ENCODE data around the gene UNC13B. TPM values are rescaled to one million over a fixed set of nuclear protein-coding genes. Genes with fewer than 3 reads are reported as not detected.
"Not testable (repeated sequence)": the region's sequence is repeated elsewhere in the genome, so short reads cannot be mapped to it uniquely, and the experiment has no call there.

Gene UNC13B
- total and polyA plus RNA-seq, 2 of the 13 experiments (the other 11 are each of a cell fraction or from before 2014, with no cell fraction given): 14.0 to 18.3 TPM

GRCh38 chr9:35147941-35148563 is 13.8 kb upstream of the UNC13B start:
- in situ Hi-C loops (cut with HindIII; ENCODE audit: extremely low pct_ligation_motif_present, low pct_unique_long_range_greater_than_20kb); CTCF ChIA-PET (ENCODE audit: low intra/inter-chr PET ratio, low total read pairs); H3K27ac ChIP-seq (ENCODE audit: extremely low read length, insufficient read depth, low read length); H2AFZ ChIP-seq (ENCODE audit: low read length); POLR2A ChIA-PET; H3K4me3 ChIP-seq (replicated peaks in 1 of 3; ENCODE audit: insufficient read depth in 1 of 3, low read depth in 2 of 3, low read length in 3 of 3); H3K4me2 ChIP-seq (ENCODE audit: low read depth, low read length); BruUV-seq (replicated peaks); H3K4me1 ChIP-seq (ENCODE audit: insufficient read depth, low read length); intact Hi-C loops (cut with micrococcal nuclease; ENCODE audit: unreplicated experiment); H4K20me1 ChIP-seq (ENCODE audit: insufficient read depth, low read length); DNase-seq (ENCODE audit: low spot score); H3K79me2 ChIP-seq (ENCODE audit: insufficient read depth, low read length); H3K36me3 ChIP-seq (replicated peaks in 1 of 2; ENCODE audit: control insufficient read depth in 1 of 2, insufficient read depth in 2 of 2, low read length in 2 of 2); H3K9ac ChIP-seq (ENCODE audit: insufficient read depth, low read depth, low read length); FAIRE-seq; ATAC-seq; H3K27me3 ChIP-seq (ENCODE audit: control insufficient read depth in 1 of 2, insufficient read depth in 2 of 2, low read length in 2 of 2): not testable (repeated sequence)
- H3K9me3 ChIP-seq (ENCODE audit: low read length): peaks cover 48% of the 10 kb centered on the region; the same call in 1 of the 2 replicates
- 36% methylated on average over 5 of the region's 5 CpGs for WGBS (ENCODE audit: low lambda C conversion rate)

- ATAC-seq (no peak), FAIRE-seq (no peak), DNase-seq (ENCODE audit: low spot score) (no peak)
- CTCF ChIA-PET (ENCODE audit: low intra/inter-chr PET ratio, low total read pairs): no interaction called here
- Histone ChIP-seq H3K27ac (ENCODE audit: extremely low read length, insufficient read depth, low read length) (no peak overlapping the region), H3K9me3 (ENCODE audit: low read length) (peaks cover 25% of the 10 kb centered on the region; the same call in 1 of the 2 replicates), H2AFZ (ENCODE audit: low read length) (no peak overlapping the region), H3K4me3 (replicated peaks in 1 of 3; ENCODE audit: insufficient read depth in 1 of 3, low read depth in 2 of 3, low read length in 3 of 3) (no peak overlapping the region), H3K4me1 (ENCODE audit: insufficient read depth, low read length) (no peaks in the 10 kb centered on the region), H4K20me1 (ENCODE audit: insufficient read depth, low read length) (no peaks in the 10 kb centered on the region), H3K9ac (ENCODE audit: insufficient read depth, low read depth, low read length) (no peak overlapping the region), H3K27me3 (ENCODE audit: control insufficient read depth in 1 of 2, insufficient read depth in 2 of 2, low read length in 2 of 2) (no peaks in the 10 kb centered on the region), H3K79me2 (ENCODE audit: insufficient read depth, low read length) (no peaks in the 10 kb centered on the region), H3K36me3 (replicated peaks in 1 of 2; ENCODE audit: control insufficient read depth in 1 of 2, insufficient read depth in 2 of 2, low read length in 2 of 2) (no peaks in the 10 kb centered on the region), H3K4me2 (ENCODE audit: low read depth, low read length) (no peak overlapping the region)
- POLR2A ChIA-PET: no interaction called here
- no TSS peak for BruUV-seq (replicated peaks)
- intact Hi-C loops (cut with micrococcal nuclease; ENCODE audit: unreplicated experiment): no loop called here
- WGBS (ENCODE audit: low lambda C conversion rate): 61% methylated on average over 9 of the region's 9 CpGs
- TF ChIP-seq ATF7 (IDR thresholded peaks at IDR 0.05) (no peak), ATF7 (CRISPR knock-in tag; IDR thresholded peaks at IDR 0.05) (no peak), SOX6 (IDR thresholded peaks at IDR 0.05) (no peak), SOX6 (CRISPR knock-in tag; IDR thresholded peaks at IDR 0.05) (no peak)
- in situ Hi-C loops (cut with HindIII; ENCODE audit: extremely low pct_ligation_motif_present, low pct_unique_long_range_greater_than_20kb): no loop called here
These were observed 8.9 kb upstream of the UNC13B start for GRCh38 chr9:35152926-35153325.
